ENCODE results near the gene ZGRF1. TPM values are rescaled to one million over a fixed set of nuclear protein-coding genes. Genes with fewer than 3 reads are reported as not detected.
"Not testable (repeated sequence)": the region's sequence is repeated elsewhere in the genome, so short reads cannot be mapped to it uniquely, and the experiment has no call there.

ZGRF1 gene
- total RNA-seq, 1 donor from 2014 or later: 32.4 TPM

- H3K4me3 Mint-ChIP-seq; H3K9me3 Mint-ChIP-seq; H3K27me3 Mint-ChIP-seq; H3K4me1 Mint-ChIP-seq; H3K36me3 Mint-ChIP-seq (ENCODE audit: low read depth); H3K27ac Mint-ChIP-seq; DNase-seq; intact Hi-C loops (cut with micrococcal nuclease): not testable (repeated sequence)
Observed at GRCh38 chr4:112612814-112613213, 23.9 kb downstream of the ZGRF1 start.

- Mint-ChIP-seq H3K4me1 (no peaks in the 10 kb centered on the region), H3K36me3 (ENCODE audit: low read depth) (peaks cover 4% of the 10 kb centered on the region), H3K4me3 (no peak overlapping the region), H3K9me3 (no peaks in the 10 kb centered on the region), H3K27me3 (no peaks in the 10 kb centered on the region), H3K27ac (no peak overlapping the region)
- peak; percentile 84 for DNase-seq
- intact Hi-C loops (cut with micrococcal nuclease): loop anchor here (1.0 to 10.0 kb wide), 4 partner anchors 80 to 505 kb away; partner anchors contain the start of gene AP1AR
Observed at GRCh38 chr4:112604589-112604988, 32.1 kb downstream of the ZGRF1 start.

GRCh38 chr4:112594993-112595392, 41.7 kb downstream of the ZGRF1 start:
- no peaks in the 10 kb centered on the region for H3K27me3 Mint-ChIP-seq

GRCh38 chr4:112593438-112594133, 43.1 kb downstream of the ZGRF1 start:
- peaks cover 5% of the 10 kb centered on the region for H3K9me3 Mint-ChIP-seq
- no peak overlapping the region for H3K4me3 Mint-ChIP-seq
- H3K27me3 Mint-ChIP-seq: no peaks in the 10 kb centered on the region
- intact Hi-C loops (cut with micrococcal nuclease): no loop called here
- no peak overlapping the region for H3K27ac Mint-ChIP-seq
- H3K4me1 Mint-ChIP-seq: peaks cover 2% of the 10 kb centered on the region
- no peak for DNase-seq
- H3K36me3 Mint-ChIP-seq (ENCODE audit: low read depth): peaks cover 20% of the 10 kb centered on the region

More at GRCh38 chr4:112594993-112595392, 41.7 kb downstream of the ZGRF1 start:
- H3K27ac Mint-ChIP-seq: no peak overlapping the region
- intact Hi-C loops (cut with micrococcal nuclease): no loop called here
- H3K36me3 Mint-ChIP-seq (ENCODE audit: low read depth): peaks cover 13% of the 10 kb centered on the region
- peaks cover 5% of the 10 kb centered on the region for H3K9me3 Mint-ChIP-seq
- H3K4me1 Mint-ChIP-seq: no peaks in the 10 kb centered on the region
- H3K4me3 Mint-ChIP-seq: no peak overlapping the region
- DNase-seq: no peak

- H3K9me3 Mint-ChIP-seq: peaks cover 5% of the 10 kb centered on the region
- H3K27ac Mint-ChIP-seq: no peak overlapping the region
- peaks cover 2% of the 10 kb centered on the region for H3K4me1 Mint-ChIP-seq
- no peak overlapping the region for H3K4me3 Mint-ChIP-seq
- no peaks in the 10 kb centered on the region for H3K27me3 Mint-ChIP-seq
- H3K36me3 Mint-ChIP-seq (ENCODE audit: low read depth): peaks cover 18% of the 10 kb centered on the region
- intact Hi-C loops (cut with micrococcal nuclease): no loop called here
- no peak for DNase-seq
Observed at GRCh38 chr4:112592717-112593116, 44.0 kb downstream of the ZGRF1 start.

- no peak for DNase-seq
- Mint-ChIP-seq H3K27me3 (no peaks in the 10 kb centered on the region), H3K4me3 (no peak overlapping the region), H3K9me3 (peaks cover 5% of the 10 kb centered on the region), H3K4me1 (peaks cover 2% of the 10 kb centered on the region), H3K27ac (no peak overlapping the region), H3K36me3 (ENCODE audit: low read depth) (peaks cover 22% of the 10 kb centered on the region)
- intact Hi-C loops (cut with micrococcal nuclease): no loop called here
Observed at GRCh38 chr4:112591593-112591992, 45.1 kb downstream of the ZGRF1 start.

- intact Hi-C loops (cut with micrococcal nuclease): no loop called here
- Mint-ChIP-seq H3K4me3 (no peak overlapping the region), H3K9me3 (peaks cover 5% of the 10 kb centered on the region), H3K4me1 (peaks cover 2% of the 10 kb centered on the region), H3K27me3 (no peaks in the 10 kb centered on the region), H3K36me3 (ENCODE audit: low read depth) (peaks cover 28% of the 10 kb centered on the region), H3K27ac (no peak overlapping the region)
- DNase-seq: no peak
Observed at GRCh38 chr4:112589206-112589605, 47.5 kb downstream of the ZGRF1 start.

- peaks cover 35% of the 10 kb centered on the region for H3K36me3 Mint-ChIP-seq (ENCODE audit: low read depth)
Observed at GRCh38 chr4:112585977-112586736, 50.6 kb downstream of the ZGRF1 start.

GRCh38 chr4:112567536-112567935, 69.2 kb downstream of the ZGRF1 start:
- H3K9me3 Mint-ChIP-seq: no peaks in the 10 kb centered on the region

More at GRCh38 chr4:112585977-112586736, 50.6 kb downstream of the ZGRF1 start:
- H3K9me3 Mint-ChIP-seq: no peaks in the 10 kb centered on the region
- no peaks in the 10 kb centered on the region for H3K27me3 Mint-ChIP-seq
- H3K4me1 Mint-ChIP-seq: peaks cover 2% of the 10 kb centered on the region
- intact Hi-C loops (cut with micrococcal nuclease): no loop called here
- H3K4me3 Mint-ChIP-seq: no peak overlapping the region
- H3K27ac Mint-ChIP-seq: no peak overlapping the region
- DNase-seq: no peak

GRCh38 chr4:112564706-112565270, 71.9 kb downstream of the ZGRF1 start:
- intact Hi-C loops (cut with micrococcal nuclease): no loop called here
- no peaks in the 10 kb centered on the region for H3K9me3 Mint-ChIP-seq
- no peak overlapping the region for H3K27ac Mint-ChIP-seq
- peaks cover 21% of the 10 kb centered on the region for H3K36me3 Mint-ChIP-seq (ENCODE audit: low read depth)
- H3K4me1 Mint-ChIP-seq: peaks cover 6% of the 10 kb centered on the region
- no peak for DNase-seq
- H3K4me3 Mint-ChIP-seq: no peak overlapping the region
- H3K27me3 Mint-ChIP-seq: no peaks in the 10 kb centered on the region

More at GRCh38 chr4:112567536-112567935, 69.2 kb downstream of the ZGRF1 start:
- intact Hi-C loops (cut with micrococcal nuclease): no loop called here
- Mint-ChIP-seq H3K4me1 (peaks cover 2% of the 10 kb centered on the region), H3K27me3 (no peaks in the 10 kb centered on the region), H3K27ac (no peak overlapping the region), H3K4me3 (no peak overlapping the region), H3K36me3 (ENCODE audit: low read depth) (peaks cover 14% of the 10 kb centered on the region)
- DNase-seq: no peak

- Mint-ChIP-seq H3K9me3 (no peaks in the 10 kb centered on the region), H3K4me3 (no peak overlapping the region), H3K36me3 (ENCODE audit: low read depth) (peaks cover 22% of the 10 kb centered on the region), H3K27ac (no peak overlapping the region), H3K27me3 (no peaks in the 10 kb centered on the region), H3K4me1 (peaks cover 4% of the 10 kb centered on the region)
- intact Hi-C loops (cut with micrococcal nuclease): no loop called here
- no peak for DNase-seq
Observed at GRCh38 chr4:112563431-112564200, 73.1 kb downstream of the ZGRF1 start.

- no peak for DNase-seq
- Mint-ChIP-seq H3K4me1 (peaks cover 4% of the 10 kb centered on the region), H3K27me3 (no peaks in the 10 kb centered on the region), H3K9me3 (no peaks in the 10 kb centered on the region), H3K27ac (no peak overlapping the region), H3K36me3 (ENCODE audit: low read depth) (peaks cover 23% of the 10 kb centered on the region), H3K4me3 (no peak overlapping the region)
- intact Hi-C loops (cut with micrococcal nuclease): no loop called here
Observed at GRCh38 chr4:112562254-112562879, 74.3 kb downstream of the ZGRF1 start.

GRCh38 chr4:112560084-112560483, 76.6 kb downstream of the ZGRF1 start:
- Mint-ChIP-seq H3K4me1 (peaks cover 4% of the 10 kb centered on the region), H3K27me3 (no peaks in the 10 kb centered on the region), H3K4me3 (no peak overlapping the region), H3K27ac (no peak overlapping the region), H3K36me3 (ENCODE audit: low read depth) (peaks cover 14% of the 10 kb centered on the region), H3K9me3 (no peaks in the 10 kb centered on the region)
- intact Hi-C loops (cut with micrococcal nuclease): no loop called here
- DNase-seq: no peak

All from activated CD4-positive, alpha-beta T cell treated with anti-CD3 and anti-CD28 coated beads, Interleukin-2, amount 10 ng/mL, durations not matched to agents 24 days and 14 days (primary cell).